SK-N-MC (cell line): ENCODE data around the gene JKAMP.

ENCODE experiments used
- EZH2 ChIP-seq: fragments of 200-600 bp; sonication (generic); IDR thresholded peaks from one replicate; pipeline ENCODE4 v1.6.1; 2017; ENCODE audit warnings: antibody characterized with exemption
- FOXP2 ChIP-seq: optimal IDR thresholded peaks from 2 replicates; pipeline ENCODE3; 2011; ENCODE audit warnings: mild to moderate bottlenecking, moderate library complexity; ENCODE audit not compliant: insufficient read depth; ENCODE audit errors: extremely low read length, control extremely low read depth
- POLR2AphosphoS5 ChIP-seq: IDR thresholded peaks from 2 replicates; pipeline ENCODE4 v1.6.1; 2012; ENCODE audit warnings: mild to moderate bottlenecking, low read depth, low read length, borderline replicate concordance

DNA sequence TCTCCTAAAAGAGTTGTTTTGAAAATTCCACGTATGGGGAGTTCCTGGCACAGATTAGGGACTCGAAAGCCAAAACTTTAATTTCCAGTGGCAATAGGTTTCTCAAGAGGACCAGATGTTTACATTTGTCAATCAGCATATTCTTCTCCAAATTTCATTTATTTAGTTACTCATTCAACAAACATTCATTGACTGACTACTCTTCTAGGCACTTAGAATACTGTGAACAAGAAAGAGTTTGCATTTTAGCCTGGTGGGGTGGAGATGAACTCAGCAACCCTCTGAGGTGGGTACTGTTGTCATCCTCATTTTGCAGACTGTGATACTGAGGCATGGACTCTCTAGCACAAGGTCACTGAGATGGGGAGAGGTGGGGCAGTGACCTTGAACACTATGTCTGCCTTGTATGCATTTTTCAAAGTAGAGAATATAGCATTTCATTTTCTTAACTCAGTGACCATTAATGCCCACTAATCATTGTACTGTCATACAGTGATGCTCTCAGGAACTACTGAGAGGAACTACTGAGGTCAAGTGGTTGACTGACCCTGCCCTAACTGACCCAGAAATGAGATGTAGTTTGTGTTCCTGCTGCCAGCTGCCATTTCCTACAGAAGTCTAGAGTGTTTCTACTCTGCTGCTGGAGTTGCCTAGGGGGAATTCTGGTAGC is 2.3 kb upstream of the JKAMP start:
- TF ChIP-seq EZH2: no peak
- TF ChIP-seq POLR2AphosphoS5: no peak; the same call in 1 of the 2 replicates
- no peak for TF ChIP-seq FOXP2
